A549 (cell line): Measurements from ENCODE around the gene DUSP9. TPM values are rescaled to one million over a fixed set of nuclear protein-coding genes. Genes with fewer than 3 reads are reported as not detected.
"Not testable (repeated sequence)": the region's sequence is repeated elsewhere in the genome, so short reads cannot be mapped to it uniquely, and the experiment has no call there.

Source experiments
- ATAC-seq, 2 experiments: fragments of 200-7000 bp in 1 of 2; fragments of >200 bp in 1 of 2; cut with Nextera tagmentation in 1 of 2; cut with Tn5 transposase in 1 of 2; 3 replicates each; pipeline versions ENCODE4 v1.8.0 to v1.9.1; 2018 to 2020; ENCODE audit warnings: mild to moderate bottlenecking in 1 of 2, moderate library complexity in 1 of 2
- CTCF ChIA-PET: fragments of 300-600 bp; sonication (Branson Sonifier 250); formaldehyde crosslinking; extraction: SDS; loops from one replicate; lab custom pipeline; 2021; ENCODE audit warnings: antibody characterized with exemption, inconsistent platforms; lab: Yijun Ruan, JAX
- POLR2A ChIA-PET: fragments of 350-600 bp; formaldehyde crosslinking; extraction: SDS; loops from one replicate; lab custom pipeline; 2021; ENCODE audit warnings: antibody characterized with exemption, inconsistent platforms; lab: Yijun Ruan, JAX
- DNase-seq, 2 experiments: peaks; one replicate each; pipeline versions ENCODE4 v3.0.0 to v3.0.0-alpha.2; 2011 to 2016; ENCODE audit warnings: low read depth in 1 of 2, low spot score in 1 of 2
- FAIRE-seq: peaks from 2 replicates; lab custom pipeline; 2011; peaks lifted over from hg19 to GRCh38; lab: Jason Lieb, UNC
- H3K27ac ChIP-seq, 2 experiments: fragments of >200 bp; sonication (Bioruptor Twin); formaldehyde crosslinking; 3 replicates each; pipeline ENCODE4 v1.5.1; 2016 to 2017
- H3K4me1 ChIP-seq: fragments of >200 bp; sonication (Bioruptor Twin); formaldehyde crosslinking; 3 replicates; pipeline ENCODE4 v1.6.1; 2016
- H3K4me2 ChIP-seq: fragments of >200 bp; sonication (Bioruptor Twin); formaldehyde crosslinking; 3 replicates; pipeline ENCODE4 v1.6.1; 2016
- H3K4me3 ChIP-seq: fragments of >200 bp; sonication (Bioruptor Twin); formaldehyde crosslinking; 3 replicates; pipeline ENCODE4 v1.5.1; 2016
- H3K9me3 ChIP-seq: fragments of >200 bp; sonication (Bioruptor Twin); formaldehyde crosslinking; 3 replicates; pipeline ENCODE4 v1.6.1; 2016
- CBX2 ChIP-seq: fragments of 200-600 bp; sonication (generic); IDR thresholded peaks from 2 replicates; pipeline ENCODE4 v1.6.1; 2016; ENCODE audit warnings: low read depth, mild to moderate bottlenecking, borderline replicate concordance
- CBX8 ChIP-seq: fragments of 200-600 bp; sonication (generic); IDR thresholded peaks from 2 replicates; pipeline ENCODE4 v1.6.1; 2016
- FOSL2 ChIP-seq, 2 experiments: fragments of 450-650 bp in 1 of 2; fragments of >200 bp in 1 of 2; sonication (Bioruptor Twin) in 1 of 2; formaldehyde crosslinking; IDR thresholded peaks; 2 replicates each; pipeline versions ENCODE4 v1.5.0 to v1.6.1; 2016 to 2020; ENCODE audit warnings: mild to moderate bottlenecking in 1 of 2, moderate library complexity in 1 of 2
- GATA3 ChIP-seq: IDR thresholded peaks from 2 replicates; pipeline ENCODE4 v1.6.1; 2012; ENCODE audit warnings: borderline replicate concordance
- NFE2L2 ChIP-seq: fragments of 150-350 bp; conservative IDR thresholded peaks from 2 replicates; pipeline ENCODE4 v1.6.1; 2014; ENCODE audit warnings: low read length
- NR3C1 ChIP-seq: fragments of >200 bp; sonication (Bioruptor Twin); formaldehyde crosslinking; IDR thresholded peaks from 3 replicates; pipeline ENCODE4 v1.6.1; 2017
- POLR2AphosphoS2 ChIP-seq: conservative IDR thresholded peaks from 2 replicates; pipeline ENCODE4 v1.6.1; 2012; ENCODE audit warnings: low read length, improper control_type of control experiment, inconsistent platforms
- RAD21 ChIP-seq, 2 experiments: fragments of >200 bp in 1 of 2; sonication (Bioruptor Twin) in 1 of 2; formaldehyde crosslinking in 1 of 2; IDR thresholded peaks in 1 of 2; conservative IDR thresholded peaks in 1 of 2; 2 replicates in 1 of 2; 3 replicates in 1 of 2; pipeline ENCODE4 v1.6.1; 2012 to 2018; ENCODE audit warnings: inconsistent platforms in 1 of 2
- RCOR1 ChIP-seq: fragments of 150-350 bp; IDR thresholded peaks from 2 replicates; pipeline ENCODE4 v1.6.1; 2014; ENCODE audit warnings: antibody characterized with exemption, low read length, low read depth
- SREBF2 ChIP-seq: fragments of 450-650 bp; IDR thresholded peaks from 2 replicates; pipeline ENCODE4 v1.6.1; 2014; ENCODE audit warnings: mild to moderate bottlenecking, moderate library complexity
- ZC3H11A ChIP-seq: fragments of 450-650 bp; IDR thresholded peaks from 2 replicates; pipeline ENCODE4 v1.6.1; 2014; ENCODE audit warnings: antibody characterized with exemption, mild to moderate bottlenecking
- WGBS: methylation state at CpG from one replicate; pipeline ENCODE4 v1.1.6; 2017; ENCODE audit errors: missing lambda C conversion rate; 5-methylcytosine and 5-hydroxymethylcytosine counted together
- polyA plus RNA-seq, 4 experiments: library from polyadenylated mRNA; depleted of rRNA in 3 of 4; stranded (reverse); fragments of >200 nt; fragmentation: RNase III in 1 of 4; extraction: RNeasy Plus Mini Kit Qiagen cat#74134 plus additional on column Dnase treatment in 1 of 4; gene quantifications; 2 replicates in 3 of 4; 3 replicates in 1 of 4; pipeline ENCODE4 v1.2.3, GENCODE V29; 2011 to 2017
- TF ChIP-seq, protein P1 (sequence below): fragments of 250-450 bp; sonication (Bioruptor Pico); IDR thresholded peaks from 2 replicates; pipeline ENCODE4 v1.5.0; 2020; ENCODE audit warnings: low read depth, mild to moderate bottlenecking, moderate library complexity
- TF ChIP-seq, protein P2 (sequence below): IDR thresholded peaks from 2 replicates; pipeline ENCODE4 v1.6.1; 2012; ENCODE audit warnings: low read depth, borderline replicate concordance
- TF ChIP-seq, protein P3 (sequence below): IDR thresholded peaks from 2 replicates; pipeline ENCODE4 v1.6.1; 2012
- TF ChIP-seq, protein P4 (sequence below): fragments of >200 bp; sonication (Bioruptor Twin); formaldehyde crosslinking; IDR thresholded peaks from 2 replicates; pipeline ENCODE4 v1.6.1; 2016

DUSP9 gene
- polyA plus RNA-seq, 2 of the 4 experiments (the other 2 are of a cell fraction), result 0.75 to 1.6 TPM

DNA sequence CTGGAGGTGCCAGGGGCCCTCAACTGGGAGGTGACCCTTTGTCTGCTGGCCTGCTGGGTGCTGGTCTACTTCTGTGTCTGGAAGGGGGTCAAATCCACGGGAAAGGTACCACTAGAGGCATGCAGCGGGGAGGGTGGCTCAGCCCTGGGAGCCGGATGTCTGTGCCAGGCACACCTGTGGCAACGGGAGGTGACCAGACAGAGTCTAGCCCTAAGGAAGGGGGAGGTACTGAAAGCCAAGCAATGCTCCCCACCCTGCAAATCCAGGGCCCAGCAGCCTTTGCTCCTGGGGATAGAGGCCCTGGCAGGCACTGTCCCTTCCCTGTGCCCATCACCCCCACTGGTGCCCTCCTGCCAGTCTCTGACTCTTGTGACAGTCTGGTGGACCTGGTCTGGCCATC is 45.0 kb downstream of the DUSP9 start:
- ChIA-PET CTCF (no interaction called here), POLR2A (no interaction called here)
- TF ChIP-seq RCOR1, result no peak
- TF ChIP-seq NFE2L2, result no peak
- TF ChIP-seq, protein P1, sequence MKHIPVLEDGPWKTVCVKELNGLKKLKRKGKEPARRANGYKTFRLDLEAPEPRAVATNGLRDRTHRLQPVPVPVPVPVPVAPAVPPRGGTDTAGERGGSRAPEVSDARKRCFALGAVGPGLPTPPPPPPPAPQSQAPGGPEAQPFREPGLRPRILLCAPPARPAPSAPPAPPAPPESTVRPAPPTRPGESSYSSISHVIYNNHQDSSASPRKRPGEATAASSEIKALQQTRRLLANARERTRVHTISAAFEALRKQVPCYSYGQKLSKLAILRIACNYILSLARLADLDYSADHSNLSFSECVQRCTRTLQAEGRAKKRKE (CRISPR knock-in tag), result no peak
- TF ChIP-seq POLR2AphosphoS2, result no peak
- no peak for TF ChIP-seq GATA3
- TF ChIP-seq, protein P2, sequence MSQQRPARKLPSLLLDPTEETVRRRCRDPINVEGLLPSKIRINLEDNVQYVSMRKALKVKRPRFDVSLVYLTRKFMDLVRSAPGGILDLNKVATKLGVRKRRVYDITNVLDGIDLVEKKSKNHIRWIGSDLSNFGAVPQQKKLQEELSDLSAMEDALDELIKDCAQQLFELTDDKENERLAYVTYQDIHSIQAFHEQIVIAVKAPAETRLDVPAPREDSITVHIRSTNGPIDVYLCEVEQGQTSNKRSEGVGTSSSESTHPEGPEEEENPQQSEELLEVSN, result no peak
- no peak for TF ChIP-seq RAD21 (conservative IDR thresholded peaks at IDR 0.05 in 1 of 2, IDR thresholded peaks at IDR 0.05 in 1 of 2)
- Histone ChIP-seq H3K4me1 (peaks cover 9% of the 10 kb centered on the region), H3K4me3 (no peak overlapping the region), H3K4me2 (no peak overlapping the region), H3K27ac (no peak overlapping the region), H3K9me3 (no peaks in the 10 kb centered on the region)
- WGBS, result 79% methylated on average over 2 of the region's 4 CpGs
- FAIRE-seq (no peak), DNase-seq (no peak), ATAC-seq (no peak)

DNA sequence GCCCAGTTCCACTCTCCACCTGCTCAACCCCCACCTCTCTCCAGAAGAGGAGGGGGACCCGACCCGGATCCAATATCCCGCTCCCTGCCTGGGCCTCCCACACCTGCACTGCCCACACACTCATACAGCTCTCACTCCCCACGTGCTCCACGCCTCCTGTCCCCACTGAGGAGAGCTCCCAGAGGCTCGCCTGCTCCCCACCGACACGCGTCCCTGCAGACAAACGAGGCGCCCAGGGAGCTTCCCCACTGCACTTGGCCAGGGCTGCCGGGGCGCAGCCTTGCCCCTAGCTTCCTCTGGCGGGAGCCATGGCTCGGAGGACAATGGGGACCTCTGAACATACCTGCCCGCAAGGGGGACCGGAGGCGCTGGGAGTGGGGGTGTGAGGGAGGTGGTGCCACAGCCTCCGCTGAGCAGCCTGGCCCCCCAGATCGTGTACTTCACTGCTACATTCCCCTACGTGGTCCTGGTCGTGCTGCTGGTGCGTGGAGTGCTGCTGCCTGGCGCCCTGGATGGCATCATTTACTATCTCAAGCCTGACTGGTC is 45.7 kb downstream of the DUSP9 start:
- H3K4me3 ChIP-seq, result no peak overlapping the region
- no peak overlapping the region for H3K27ac ChIP-seq
- ChIA-PET CTCF (interaction anchor here (2.6 kb wide), 1 partner anchor 15 kb away, joined by 9 read pairs; no protein-coding TSS in a partner anchor), POLR2A (no interaction called here)
- peaks cover 7% of the 10 kb centered on the region; the same call in 2 of the 3 replicates for H3K4me1 ChIP-seq
- H3K4me2 ChIP-seq, result no peak overlapping the region
- DNase-seq, result no peak
- no peak for FAIRE-seq
- ATAC-seq, result no peak; a peak in 1 of 6 replicates
- no peak for TF ChIP-seq NR3C1
- TF ChIP-seq, protein P3, sequence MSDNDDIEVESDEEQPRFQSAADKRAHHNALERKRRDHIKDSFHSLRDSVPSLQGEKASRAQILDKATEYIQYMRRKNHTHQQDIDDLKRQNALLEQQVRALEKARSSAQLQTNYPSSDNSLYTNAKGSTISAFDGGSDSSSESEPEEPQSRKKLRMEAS, result no peak
- TF ChIP-seq ZC3H11A, result no peak
- TF ChIP-seq FOSL2 (IDR thresholded peaks at IDR 0.05), result no peak
- no peak for TF ChIP-seq FOSL2 (CRISPR knock-in tag; IDR thresholded peaks at IDR 0.05)
- no peak for TF ChIP-seq CBX2
- TF ChIP-seq SREBF2, result no peak
- no peak for TF ChIP-seq RAD21 (conservative IDR thresholded peaks at IDR 0.05 in 1 of 2, IDR thresholded peaks at IDR 0.05 in 1 of 2)
- TF ChIP-seq, all 56 proteins: peak for 0
- no peaks in the 10 kb centered on the region for H3K9me3 ChIP-seq
- 86% methylated on average over 5 of the region's 24 CpGs for WGBS

DNA sequence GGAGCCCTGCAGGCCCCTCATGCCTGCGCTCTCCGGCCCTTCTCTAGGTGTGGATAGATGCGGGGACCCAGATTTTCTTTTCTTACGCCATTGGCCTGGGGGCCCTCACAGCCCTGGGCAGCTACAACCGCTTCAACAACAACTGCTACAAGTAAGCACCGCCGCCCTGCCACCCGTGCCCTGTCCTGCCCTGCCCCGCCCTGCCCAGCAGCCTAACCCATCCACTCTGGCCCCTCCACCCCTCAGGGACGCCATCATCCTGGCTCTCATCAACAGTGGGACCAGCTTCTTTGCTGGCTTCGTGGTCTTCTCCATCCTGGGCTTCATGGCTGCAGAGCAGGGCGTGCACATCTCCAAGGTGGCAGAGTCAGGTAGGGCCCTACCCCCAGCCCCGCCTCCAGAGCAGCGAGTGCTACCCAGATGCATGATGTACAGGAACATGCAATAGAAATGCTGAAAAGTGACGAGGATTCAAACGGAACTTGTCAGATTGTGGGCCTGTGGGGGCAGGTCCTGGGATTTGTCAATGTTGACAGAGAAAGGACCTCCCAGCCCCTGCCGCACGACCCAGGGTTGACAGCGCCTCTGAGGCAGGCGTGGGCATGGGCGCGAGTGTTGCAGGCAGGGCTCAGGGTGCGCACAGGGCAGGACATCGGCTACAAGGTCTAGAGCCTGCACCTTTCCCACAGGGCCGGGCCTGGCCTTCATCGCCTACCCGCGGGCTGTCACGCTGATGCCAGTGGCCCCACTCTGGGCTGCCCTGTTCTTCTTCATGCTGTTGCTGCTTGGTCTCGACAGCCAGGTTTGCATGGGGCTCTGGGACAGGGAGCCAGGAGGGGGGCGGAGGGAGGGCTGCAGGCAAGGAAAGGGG is 46.4 kb downstream of the DUSP9 start:
- TF ChIP-seq POLR2AphosphoS2 (0 out of 2 replicates have a peak, but pooled peaks have one; percentile 44), CBX8 (no peak)
- TF ChIP-seq, protein P4, sequence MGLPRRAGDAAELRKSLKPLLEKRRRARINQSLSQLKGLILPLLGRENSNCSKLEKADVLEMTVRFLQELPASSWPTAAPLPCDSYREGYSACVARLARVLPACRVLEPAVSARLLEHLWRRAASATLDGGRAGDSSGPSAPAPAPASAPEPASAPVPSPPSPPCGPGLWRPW, result no peak
- no peak overlapping the region for H3K4me3 ChIP-seq
- 93% methylated on average over 13 of the region's 31 CpGs for WGBS
- no peaks in the 10 kb centered on the region for H3K9me3 ChIP-seq
- ATAC-seq (peak in 1 of 2 experiments; percentile 5; a peak in 3 of 6 replicates), FAIRE-seq (no peak), DNase-seq (no peak)
- peaks cover 7% of the 10 kb centered on the region; the same call in 2 of the 3 replicates for H3K4me1 ChIP-seq
- H3K4me2 ChIP-seq, result no peak overlapping the region
- H3K27ac ChIP-seq, result no peak overlapping the region
- ChIA-PET CTCF (interaction anchor here (2.6 kb wide), 1 partner anchor 15 kb away, joined by 9 read pairs; no protein-coding TSS in a partner anchor), POLR2A (no interaction called here)

DNA sequence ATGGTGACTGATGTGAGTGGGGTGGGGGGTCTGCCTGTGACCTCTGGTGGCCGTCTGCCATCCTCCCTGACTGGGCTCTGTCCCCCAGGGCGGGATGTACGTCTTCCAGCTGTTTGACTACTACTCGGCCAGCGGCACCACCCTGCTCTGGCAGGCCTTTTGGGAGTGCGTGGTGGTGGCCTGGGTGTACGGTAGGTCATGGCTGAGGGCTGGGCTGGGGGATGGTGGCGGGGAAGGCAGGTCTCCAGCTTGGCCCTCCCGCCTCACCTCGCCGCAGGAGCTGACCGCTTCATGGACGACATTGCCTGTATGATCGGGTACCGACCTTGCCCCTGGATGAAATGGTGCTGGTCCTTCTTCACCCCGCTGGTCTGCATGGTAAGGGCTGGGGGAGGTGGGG is 47.3 kb downstream of the DUSP9 start:
- H3K27ac ChIP-seq, H3K4me2 ChIP-seq, POLR2A ChIA-PET, ATAC-seq, DNase-seq, H3K9me3 ChIP-seq, H3K4me3 ChIP-seq, H3K4me1 ChIP-seq, FAIRE-seq: not testable (repeated sequence)
- 100% methylated on average over 1 of the region's 16 CpGs for WGBS
- CTCF ChIA-PET, result interaction anchor here (2.6 kb wide), 1 partner anchor 14 kb away, joined by 9 read pairs; no protein-coding TSS in a partner anchor
